ENCODE results near the gene USP26.
"Not testable (repeated sequence)": the region's sequence is repeated elsewhere in the genome, so short reads cannot be mapped to it uniquely, and the experiment has no call there.

Gene USP26

DNA sequence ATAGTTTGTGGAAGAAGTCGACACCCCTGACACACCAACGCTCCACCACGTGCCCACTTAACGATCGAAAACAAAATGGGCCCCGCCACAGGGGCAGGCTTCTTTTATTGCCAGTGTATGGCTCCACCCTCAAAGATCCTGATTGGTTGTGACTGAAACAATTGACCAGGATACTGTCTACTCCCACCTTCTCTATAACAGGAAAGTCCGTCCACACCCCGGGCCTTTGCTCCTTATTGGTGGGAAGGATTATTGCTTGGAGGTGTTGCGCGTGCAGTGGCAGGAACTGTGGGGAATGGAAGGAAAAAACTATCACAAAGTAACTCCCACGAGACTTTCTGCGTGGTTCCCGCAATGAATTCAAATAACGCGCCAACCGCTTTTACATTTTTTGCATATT is at the start of gene USP26:
Gene USP26, minus strand, starts transcription at position 79 of the 400 bp plus-strand sequence. CDS start 68,889 bp downstream, outside the sequence.
- no peak for DNase-seq

GRCh38 chrX:133134282-133134681 is 37.4 kb upstream of the USP26 start:
- DNase-seq = no peak

DNA sequence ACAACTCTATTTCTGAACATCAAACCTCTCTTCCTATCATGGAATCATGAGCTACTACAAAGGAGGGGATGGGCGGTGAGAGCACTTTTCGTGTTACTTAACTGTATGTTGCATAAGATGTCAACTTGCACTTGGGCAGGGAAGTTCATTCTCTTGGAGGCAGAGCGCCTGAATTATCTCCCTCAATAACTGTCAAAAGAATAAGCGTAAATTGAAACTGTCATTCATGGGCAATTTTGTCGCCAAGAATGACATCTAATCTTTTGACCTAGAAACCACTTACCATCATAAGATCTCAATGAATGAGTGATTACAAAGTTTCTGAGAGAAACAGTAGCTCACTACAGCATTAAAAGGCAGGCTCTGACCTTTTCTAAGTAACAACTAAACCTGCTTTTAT is 23.5 kb upstream of the USP26 start:
- no peak for DNase-seq

GRCh38 chrX:133094098-133094731 is 2.7 kb downstream of the USP26 start:
- no peak for DNase-seq

DNA sequence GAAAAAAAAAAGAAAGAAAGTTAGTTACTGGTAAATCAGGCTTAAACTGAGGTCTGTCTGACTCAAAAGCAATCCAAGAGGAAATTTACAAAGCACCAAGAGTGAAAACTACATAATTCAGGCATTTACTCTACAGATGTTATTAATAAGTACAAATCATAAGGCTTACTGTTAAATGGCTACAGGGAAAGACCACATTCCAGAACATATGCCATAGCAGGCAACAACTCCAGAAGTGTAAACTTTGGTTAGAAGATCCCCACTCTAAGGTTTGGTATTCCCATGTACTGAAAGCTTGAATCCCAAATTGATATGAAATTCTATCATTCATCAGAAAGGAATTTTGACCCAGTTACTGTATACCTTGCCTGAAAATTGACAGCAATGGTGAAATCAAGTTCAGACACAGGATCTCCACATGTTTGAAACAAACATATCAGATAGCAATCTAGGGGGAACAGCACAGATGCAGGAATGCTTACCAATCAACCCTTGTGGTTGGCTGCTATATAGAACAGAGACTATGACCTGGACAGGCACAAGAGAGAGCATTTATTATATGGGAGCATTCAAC is 6.6 kb downstream of the USP26 start:
- DNase-seq = no peak

DNA sequence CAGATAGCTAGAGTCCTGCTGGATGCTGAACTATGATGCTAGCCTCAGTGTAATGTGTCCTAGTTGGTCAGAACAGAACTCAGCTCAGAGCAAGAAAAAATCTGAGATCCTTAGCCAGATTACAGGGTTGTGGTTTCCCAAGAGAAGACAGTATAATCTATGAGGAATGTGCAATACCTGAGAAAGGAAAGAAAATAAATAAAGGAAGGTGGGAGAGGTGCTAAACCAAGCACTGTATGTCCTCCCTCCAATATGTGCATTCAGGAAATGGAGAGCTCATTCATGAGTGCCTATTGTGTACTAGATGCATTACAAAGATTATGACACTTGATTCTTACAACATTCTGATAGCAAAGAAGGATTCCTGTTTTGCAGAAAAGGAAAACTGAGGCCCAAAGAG is 7.5 kb downstream of the USP26 start:
- no peak for DNase-seq

GRCh38 chrX:133085785-133086184 is 11.1 kb downstream of the USP26 start:
- DNase-seq = no peak

DNA sequence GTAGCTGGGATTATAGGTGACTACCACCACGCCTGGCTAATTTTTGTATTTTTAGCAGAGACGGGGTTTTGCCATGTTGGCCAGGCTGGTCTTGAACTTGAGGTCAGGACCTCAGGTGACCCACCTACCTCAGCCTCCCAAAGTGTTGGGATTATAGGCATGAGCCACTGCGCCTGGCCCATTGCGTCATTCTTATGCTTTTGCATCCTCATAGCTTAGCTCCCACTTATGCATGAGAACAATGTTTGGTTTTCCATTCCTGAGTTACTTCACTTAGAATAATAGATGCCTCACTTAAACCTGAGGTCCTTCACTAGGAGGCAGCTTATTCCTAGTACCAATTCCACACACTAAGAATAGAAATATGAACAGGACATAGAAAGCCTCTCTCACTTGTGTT is 11.9 kb downstream of the USP26 start:
- not testable (repeated sequence) for DNase-seq

GRCh38 chrX:133083899-133084298 is 13.0 kb downstream of the USP26 start:
- no peak for DNase-seq

DNA sequence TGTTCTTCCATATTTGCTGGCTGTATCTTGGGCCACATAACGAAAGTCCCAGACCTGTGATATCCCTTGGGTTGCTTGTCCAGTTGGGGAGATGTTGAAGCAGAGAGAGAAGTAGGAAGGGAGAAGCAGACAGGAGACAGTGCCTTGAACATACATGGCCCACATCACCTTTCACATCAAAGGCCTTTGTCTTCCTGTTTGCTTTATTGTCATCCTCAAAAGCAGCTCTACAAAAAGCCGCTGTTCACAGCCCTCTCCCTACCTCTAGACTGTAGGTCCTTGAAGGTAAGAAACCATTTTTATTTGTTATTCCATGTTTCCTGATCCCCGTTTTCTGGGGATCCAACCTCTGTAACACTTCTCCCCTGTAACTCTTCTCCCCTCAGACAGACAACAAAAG is 14.9 kb downstream of the USP26 start:
- DNase-seq = no peak

DNA sequence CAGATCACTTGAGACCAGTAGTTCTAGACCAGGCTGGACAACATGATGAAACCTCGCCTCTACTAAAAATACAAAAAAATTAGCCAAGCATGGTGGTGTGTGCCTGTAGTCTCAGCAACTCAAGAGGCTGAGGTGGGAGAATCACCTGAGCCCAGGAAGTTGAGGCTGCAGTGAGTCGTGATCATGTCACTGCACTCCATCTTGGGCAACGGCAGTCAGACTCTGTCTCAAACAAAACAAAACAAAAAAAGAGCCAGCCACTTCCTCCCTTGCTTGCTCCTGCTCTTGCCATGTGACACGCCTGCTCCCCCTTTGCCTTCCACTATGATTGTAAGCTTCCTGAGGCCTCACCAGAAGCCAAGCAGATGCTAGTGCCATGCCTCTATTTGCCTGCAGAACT is 19.1 kb downstream of the USP26 start:
- not testable (repeated sequence) for DNase-seq

DNA sequence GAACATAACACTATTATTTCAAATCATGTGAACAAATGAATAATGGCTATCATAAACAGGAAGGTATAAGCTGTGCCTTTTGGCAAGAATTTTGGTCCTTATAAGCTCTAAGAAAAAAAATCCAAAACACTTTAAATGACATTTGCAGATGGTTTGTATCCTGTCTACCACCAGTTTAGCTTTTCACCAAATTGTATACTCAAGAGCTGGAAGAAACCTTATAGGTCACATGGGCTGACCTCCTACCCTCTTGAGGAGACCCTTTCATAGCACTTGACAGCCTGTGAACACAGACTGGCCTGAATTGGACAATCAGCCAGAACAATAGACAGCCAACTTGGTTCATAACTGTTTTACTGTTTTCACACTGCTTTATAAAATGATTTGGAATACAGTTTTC is 24.3 kb downstream of the USP26 start:
- no peak for DNase-seq

GRCh38 chrX:133068461-133068860 is 28.4 kb downstream of the USP26 start:
- no peak for DNase-seq

GRCh38 chrX:133056341-133056740 is 40.6 kb downstream of the USP26 start:
- DNase-seq = no peak

DNA sequence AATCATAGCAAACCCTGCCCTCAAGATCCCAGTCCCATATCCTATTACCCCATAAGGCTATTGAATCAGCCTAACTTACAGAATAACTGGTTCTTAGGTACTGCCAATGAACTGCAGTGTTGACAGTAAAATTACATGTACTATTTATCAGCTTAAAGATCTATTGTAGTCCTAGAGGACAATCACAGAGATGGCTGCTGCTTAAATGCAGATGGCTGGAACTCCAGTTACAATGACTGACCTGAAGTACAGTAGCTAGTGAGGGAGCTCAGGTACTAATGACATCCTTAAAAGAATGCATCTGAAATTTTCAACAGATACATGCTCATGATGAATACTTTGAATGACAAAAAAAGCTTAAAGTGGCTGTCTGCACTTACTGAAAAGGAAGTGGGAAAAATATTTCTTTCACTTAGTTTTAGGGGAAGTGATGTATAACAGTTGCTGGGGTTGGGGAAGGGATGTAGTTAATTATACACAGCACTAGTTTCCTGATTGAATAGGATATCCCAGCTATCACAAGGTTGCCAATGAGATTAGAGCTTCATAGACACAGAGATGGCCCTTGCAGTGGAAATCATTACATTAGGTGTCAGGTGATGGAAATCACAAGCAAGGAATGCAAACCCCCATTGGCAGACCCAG is 42.0 kb downstream of the USP26 start:
- no peak for DNase-seq

GRCh38 chrX:133053861-133054598 is 42.9 kb downstream of the USP26 start:
- no peak for DNase-seq

DNA sequence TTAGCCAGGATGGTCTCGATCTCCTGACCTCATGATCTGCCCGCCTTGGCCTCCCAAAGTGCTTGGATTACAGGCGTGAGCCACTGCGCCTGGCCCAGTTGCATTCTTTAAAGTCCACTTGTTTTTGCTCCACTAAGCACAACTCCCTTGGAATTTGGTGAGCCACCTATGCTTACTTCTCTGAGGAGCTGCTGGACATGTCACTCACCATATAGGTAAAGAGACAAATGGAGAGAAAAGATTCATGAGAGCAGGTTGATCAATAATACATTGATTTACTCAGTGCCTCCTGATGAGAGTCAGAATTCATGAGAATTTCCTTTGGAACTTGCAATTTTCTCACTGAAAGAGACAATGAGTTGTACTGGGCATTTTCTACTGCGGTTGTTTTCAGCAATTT is 48.2 kb downstream of the USP26 start:
- DNase-seq = no peak

DNA sequence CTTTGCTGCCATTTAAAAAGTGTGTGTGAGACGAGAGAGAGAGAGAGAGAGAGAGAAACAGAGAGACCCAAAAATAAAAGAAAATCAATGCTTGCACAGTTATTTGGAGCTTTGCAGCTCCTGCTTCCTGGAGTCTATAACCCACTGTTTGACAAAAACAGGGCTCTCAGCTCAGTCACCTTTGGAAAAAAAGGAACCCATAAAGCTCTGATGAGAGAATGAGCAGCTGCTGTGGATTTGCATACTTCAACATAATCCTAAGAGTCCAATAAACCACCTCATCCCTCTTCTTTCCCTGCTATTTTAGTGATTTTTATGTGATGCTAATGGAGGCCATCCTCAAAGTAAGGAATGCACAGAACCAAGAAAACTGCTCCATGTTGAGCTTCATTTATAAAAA is 50.3 kb downstream of the USP26 start:
- no peak for DNase-seq

GRCh38 chrX:133045986-133046385 is 50.9 kb downstream of the USP26 start:
- no peak for DNase-seq

- not testable (repeated sequence) for DNase-seq
Measured at GRCh38 chrX:133044145-133044786, 52.6 kb downstream of the USP26 start.

DNA sequence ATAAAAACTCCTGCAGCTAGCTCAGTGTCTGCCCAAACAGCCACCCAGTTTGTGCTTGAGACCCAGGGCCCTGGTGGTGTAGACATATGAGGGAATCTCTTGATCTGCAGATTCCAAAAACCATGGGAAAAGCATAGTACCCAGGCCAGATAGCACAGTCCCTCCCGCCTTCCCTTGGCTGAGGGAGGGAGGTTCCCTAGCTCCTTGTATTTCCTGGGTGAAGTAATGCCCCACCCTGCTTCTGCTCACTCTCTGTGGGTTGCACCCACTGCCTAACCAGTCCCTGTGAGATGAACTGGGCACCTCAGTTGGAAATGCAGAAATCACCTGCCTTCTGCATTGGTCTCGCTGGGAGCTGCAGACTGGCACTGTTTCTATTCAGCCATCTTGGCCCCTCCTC is 54.6 kb downstream of the USP26 start:
- DNase-seq = no peak

GRCh38 chrX:133033010-133033409 is 63.9 kb downstream of the USP26 start:
- no peak for DNase-seq

GRCh38 chrX:133018229-133018628 is 78.7 kb downstream of the USP26 start:
- DNase-seq = no peak
